ENCODE results near the gene HDAC9. TPM values are rescaled to one million over a fixed set of nuclear protein-coding genes. Genes with fewer than 3 reads are reported as not detected.

Gene HDAC9
- total RNA-seq, 1 donor from 2014 or later: 3.6 TPM

- no peak for DNase-seq (ENCODE audit: low spot score, unreplicated experiment)
- no peak overlapping the region for H3K4me3 Mint-ChIP-seq (ENCODE audit: low read depth)
- H3K9me3 Mint-ChIP-seq (ENCODE audit: low read depth): no peaks in the 10 kb centered on the region
- TF ChIP-seq, protein P1, sequence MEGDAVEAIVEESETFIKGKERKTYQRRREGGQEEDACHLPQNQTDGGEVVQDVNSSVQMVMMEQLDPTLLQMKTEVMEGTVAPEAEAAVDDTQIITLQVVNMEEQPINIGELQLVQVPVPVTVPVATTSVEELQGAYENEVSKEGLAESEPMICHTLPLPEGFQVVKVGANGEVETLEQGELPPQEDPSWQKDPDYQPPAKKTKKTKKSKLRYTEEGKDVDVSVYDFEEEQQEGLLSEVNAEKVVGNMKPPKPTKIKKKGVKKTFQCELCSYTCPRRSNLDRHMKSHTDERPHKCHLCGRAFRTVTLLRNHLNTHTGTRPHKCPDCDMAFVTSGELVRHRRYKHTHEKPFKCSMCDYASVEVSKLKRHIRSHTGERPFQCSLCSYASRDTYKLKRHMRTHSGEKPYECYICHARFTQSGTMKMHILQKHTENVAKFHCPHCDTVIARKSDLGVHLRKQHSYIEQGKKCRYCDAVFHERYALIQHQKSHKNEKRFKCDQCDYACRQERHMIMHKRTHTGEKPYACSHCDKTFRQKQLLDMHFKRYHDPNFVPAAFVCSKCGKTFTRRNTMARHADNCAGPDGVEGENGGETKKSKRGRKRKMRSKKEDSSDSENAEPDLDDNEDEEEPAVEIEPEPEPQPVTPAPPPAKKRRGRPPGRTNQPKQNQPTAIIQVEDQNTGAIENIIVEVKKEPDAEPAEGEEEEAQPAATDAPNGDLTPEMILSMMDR (IDR thresholded peaks at IDR 0.05; ENCODE audit: unreplicated experiment): no peak
- H3K27ac Mint-ChIP-seq: no peak overlapping the region
- no peaks in the 10 kb centered on the region for H3K36me3 Mint-ChIP-seq (ENCODE audit: insufficient read depth)
- no peaks in the 10 kb centered on the region for H3K27me3 Mint-ChIP-seq
- no peaks in the 10 kb centered on the region for H3K4me1 Mint-ChIP-seq (ENCODE audit: low read depth)
These were observed 51.0 kb downstream of the HDAC9 start for GRCh38 chr7:18546576-18546975.

DNA sequence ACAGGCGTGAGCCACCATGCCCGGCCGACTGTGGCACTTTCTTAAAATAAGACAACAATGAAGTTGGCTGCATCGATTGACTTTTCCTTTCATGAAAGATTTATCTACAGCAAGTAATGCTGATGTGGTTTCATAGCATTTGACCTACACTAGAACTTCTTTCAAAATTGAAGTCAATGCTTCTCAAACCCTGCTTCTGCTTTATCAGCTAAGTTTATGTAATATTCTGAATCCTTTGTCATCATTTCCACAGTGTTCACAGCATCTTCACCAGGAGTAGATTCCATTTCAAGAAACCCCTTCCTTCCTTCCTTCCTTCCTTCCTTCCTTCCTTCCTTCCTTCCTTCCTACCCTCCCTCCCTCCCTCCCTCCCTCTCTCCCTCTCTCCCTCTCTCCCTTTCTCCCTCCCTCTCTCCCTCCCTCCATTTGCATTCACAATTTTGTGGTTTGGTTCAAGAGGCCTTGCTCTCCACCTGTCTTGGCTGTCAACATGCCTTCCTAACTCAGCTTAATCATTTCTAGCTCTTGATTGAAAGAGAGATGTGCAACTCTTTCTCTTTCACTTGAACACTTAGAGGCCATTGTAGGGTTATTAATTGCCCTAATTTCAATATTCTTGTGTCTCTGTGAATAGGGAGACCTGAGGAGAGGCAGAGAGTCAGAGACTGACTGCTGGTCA, 52.1 kb downstream of the HDAC9 start:
- Mint-ChIP-seq H3K27ac (no peak overlapping the region), H3K4me3 (ENCODE audit: low read depth) (no peak overlapping the region), H3K36me3 (ENCODE audit: insufficient read depth) (no peaks in the 10 kb centered on the region), H3K27me3 (no peaks in the 10 kb centered on the region), H3K4me1 (ENCODE audit: low read depth) (no peaks in the 10 kb centered on the region), H3K9me3 (ENCODE audit: low read depth) (no peaks in the 10 kb centered on the region)
- TF ChIP-seq, protein P1 (IDR thresholded peaks at IDR 0.05; ENCODE audit: unreplicated experiment): no peak
- DNase-seq (ENCODE audit: low spot score, unreplicated experiment): no peak

GRCh38 chr7:18548534-18548933, 53.0 kb downstream of the HDAC9 start:
- TF ChIP-seq, protein P1 (IDR thresholded peaks at IDR 0.05; ENCODE audit: unreplicated experiment): no peak
- H3K4me3 Mint-ChIP-seq (ENCODE audit: low read depth): no peak overlapping the region
- H3K4me1 Mint-ChIP-seq (ENCODE audit: low read depth): peaks cover 1% of the 10 kb centered on the region
- H3K27me3 Mint-ChIP-seq: no peaks in the 10 kb centered on the region
- no peaks in the 10 kb centered on the region for H3K9me3 Mint-ChIP-seq (ENCODE audit: low read depth)
- DNase-seq (ENCODE audit: low spot score, unreplicated experiment): no peak
- H3K36me3 Mint-ChIP-seq (ENCODE audit: insufficient read depth): no peaks in the 10 kb centered on the region
- H3K27ac Mint-ChIP-seq: no peak overlapping the region

GRCh38 chr7:18550574-18550973, 55.0 kb downstream of the HDAC9 start:
- no peaks in the 10 kb centered on the region for H3K36me3 Mint-ChIP-seq (ENCODE audit: insufficient read depth)
- no peaks in the 10 kb centered on the region for H3K27me3 Mint-ChIP-seq
- H3K9me3 Mint-ChIP-seq (ENCODE audit: low read depth): no peaks in the 10 kb centered on the region
- TF ChIP-seq, protein P1 (IDR thresholded peaks at IDR 0.05; ENCODE audit: unreplicated experiment): no peak
- H3K4me3 Mint-ChIP-seq (ENCODE audit: low read depth): no peak overlapping the region
- peaks cover 1% of the 10 kb centered on the region for H3K4me1 Mint-ChIP-seq (ENCODE audit: low read depth)
- H3K27ac Mint-ChIP-seq: no peak overlapping the region
- no peak for DNase-seq (ENCODE audit: low spot score, unreplicated experiment)

GRCh38 chr7:18552316-18552916, 56.9 kb downstream of the HDAC9 start:
- no peak overlapping the region for H3K27ac Mint-ChIP-seq
- no peaks in the 10 kb centered on the region for H3K9me3 Mint-ChIP-seq (ENCODE audit: low read depth)
- no peaks in the 10 kb centered on the region for H3K27me3 Mint-ChIP-seq
- TF ChIP-seq, protein P1 (IDR thresholded peaks at IDR 0.05; ENCODE audit: unreplicated experiment): no peak
- no peak overlapping the region for H3K4me3 Mint-ChIP-seq (ENCODE audit: low read depth)
- DNase-seq (ENCODE audit: low spot score, unreplicated experiment): no peak
- H3K4me1 Mint-ChIP-seq (ENCODE audit: low read depth): peaks cover 1% of the 10 kb centered on the region
- H3K36me3 Mint-ChIP-seq (ENCODE audit: insufficient read depth): no peaks in the 10 kb centered on the region

Data from progenitor cell of endocrine pancreas (in vitro differentiated cells).